HEK293T (cell line): ENCODE measurements around the gene MYBPHL.

Source experiments
- ARNT ChIP-seq: fragments of 450-650 bp; IDR thresholded peaks from 2 replicates; pipeline ENCODE4 v1.6.1; 2017; ENCODE audit warnings: mild to moderate bottlenecking
- ELF4 ChIP-seq: fragments of 450-650 bp; IDR thresholded peaks from 2 replicates; pipeline ENCODE4 v1.6.1; 2017; ENCODE audit warnings: antibody characterized with exemption
- FOXA1 ChIP-seq: fragments of 450-650 bp; IDR thresholded peaks from 2 replicates; pipeline ENCODE4 v1.6.1; 2016; ENCODE audit warnings: mild to moderate bottlenecking
- FOXK2 ChIP-seq: fragments of 450-650 bp; IDR thresholded peaks from 2 replicates; pipeline ENCODE4 v1.6.1; 2016; ENCODE audit warnings: mild to moderate bottlenecking
- FOXM1 ChIP-seq: fragments of 450-650 bp; IDR thresholded peaks from 2 replicates; pipeline ENCODE4 v1.6.1; 2017; ENCODE audit warnings: mild to moderate bottlenecking, borderline replicate concordance
- HDGF ChIP-seq: fragments of 450-650 bp; IDR thresholded peaks from 2 replicates; pipeline ENCODE4 v1.6.1; 2017; ENCODE audit warnings: antibody characterized with exemption, borderline replicate concordance
- LEF1 ChIP-seq: fragments of 450-650 bp; IDR thresholded peaks from 2 replicates; pipeline ENCODE4 v1.6.1; 2017; ENCODE audit warnings: mild to moderate bottlenecking, borderline replicate concordance
- PKNOX1 ChIP-seq: fragments of 450-650 bp; IDR thresholded peaks from 2 replicates; pipeline ENCODE4 v1.6.1; 2016
- SP1 ChIP-seq: fragments of 450-650 bp; IDR thresholded peaks from 2 replicates; pipeline ENCODE4 v1.6.1; 2017
- SUZ12 ChIP-seq: fragments of 450-650 bp; IDR thresholded peaks from 2 replicates; pipeline ENCODE4 v1.6.1; 2016; ENCODE audit warnings: mild to moderate bottlenecking
- ZNF384 ChIP-seq: fragments of 450-650 bp; IDR thresholded peaks from 2 replicates; pipeline ENCODE4 v1.6.1; 2016

GRCh38 chr1:109268431-109269211 is 38.2 kb downstream of the MYBPHL start:
- no peak for TF ChIP-seq SUZ12
- no peak for TF ChIP-seq FOXM1
- no peak for TF ChIP-seq LEF1
- TF ChIP-seq SP1 = no peak
- no peak for TF ChIP-seq ARNT
- no peak for TF ChIP-seq HDGF
- TF ChIP-seq PKNOX1 = no peak
- TF ChIP-seq ZNF384 = no peak
- TF ChIP-seq FOXK2 = no peak
- TF ChIP-seq ELF4 = no peak
- TF ChIP-seq FOXA1 = no peak
